ENCODE measurements around the gene ABCG1.
A peak's percentile ranks its signal among the peaks of the same experiment; 100 is the strongest.

Gene ABCG1

GRCh38 chr21:42193131-42193671, 25.7 kb upstream of the ABCG1 start:
- FAIRE-seq (no peak), DNase-seq (ENCODE audit: insufficient read length, low spot score) (no peak)
- TF ChIP-seq CTCF (IDR thresholded peaks at IDR 0.05; ENCODE audit: insufficient read depth, missing control alignments), result no peak

DNA sequence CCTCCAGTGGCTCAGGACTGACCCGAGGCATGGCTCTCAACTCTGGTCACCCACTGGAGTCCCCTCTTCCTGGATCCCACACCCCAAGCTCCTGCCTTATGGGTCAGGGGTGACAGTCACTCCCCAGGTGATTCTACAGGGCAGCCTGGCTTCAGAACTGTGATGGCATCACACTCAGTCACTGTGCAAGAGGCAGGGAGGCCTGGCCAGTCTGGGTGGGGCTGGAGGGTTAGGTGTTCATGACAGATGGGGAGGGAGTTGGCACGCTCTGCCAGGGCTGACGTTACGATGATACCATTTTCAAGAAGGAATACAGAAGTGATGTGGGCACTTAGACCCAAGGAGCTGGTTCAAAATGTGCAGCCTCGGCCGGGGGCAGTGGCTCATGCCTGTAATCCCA, 25.2 kb upstream of the ABCG1 start:
- DNase-seq (ENCODE audit: insufficient read length, low spot score) (no peak), FAIRE-seq (no peak)
- no peak for TF ChIP-seq CTCF (IDR thresholded peaks at IDR 0.05; ENCODE audit: insufficient read depth, missing control alignments)

GRCh38 chr21:42194863-42195262, 24.1 kb upstream of the ABCG1 start:
- FAIRE-seq (no peak), DNase-seq (ENCODE audit: insufficient read length, low spot score) (no peak)
- no peak for TF ChIP-seq CTCF (IDR thresholded peaks at IDR 0.05; ENCODE audit: insufficient read depth, missing control alignments)

DNA sequence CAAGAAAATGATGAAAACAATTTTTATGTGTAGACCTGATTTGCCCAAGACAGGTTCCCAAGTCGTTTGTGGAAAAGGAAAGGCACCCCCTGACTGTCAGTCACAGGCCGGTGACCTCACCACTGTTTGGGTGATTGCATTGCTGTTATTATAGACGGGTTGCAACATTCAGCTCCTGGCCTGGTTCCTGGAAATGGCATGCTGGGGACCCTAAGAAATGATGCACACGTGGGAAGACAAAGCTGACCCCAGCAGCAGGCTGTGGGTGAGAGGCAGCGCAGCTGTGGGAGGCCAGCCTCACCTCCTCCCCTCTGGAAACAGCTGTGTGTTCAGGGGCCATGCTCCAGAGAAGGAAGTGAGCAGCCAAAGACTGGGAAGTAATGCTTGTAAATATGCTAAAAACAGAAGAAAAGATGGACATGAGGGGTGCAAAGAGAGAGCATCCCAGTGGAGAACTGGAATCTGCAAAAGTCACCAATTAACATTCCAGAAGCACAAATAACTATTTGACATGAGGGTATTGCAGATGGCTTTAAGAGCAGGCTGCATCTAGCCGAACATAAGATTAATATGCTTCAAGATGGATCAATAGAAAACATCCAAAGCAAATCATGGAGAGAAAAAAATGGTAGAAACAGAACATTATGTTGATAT, 23.4 kb upstream of the ABCG1 start:
- FAIRE-seq (no peak), DNase-seq (ENCODE audit: insufficient read length, low spot score) (no peak)

GRCh38 chr21:42198929-42199867, 19.7 kb upstream of the ABCG1 start:
- FAIRE-seq, result peak; percentile 67
- DNase-seq (ENCODE audit: insufficient read length, low spot score), result no peak
- no peak for TF ChIP-seq CTCF (IDR thresholded peaks at IDR 0.05; ENCODE audit: insufficient read depth, missing control alignments)

More for the DNA sequence above, 23.4 kb upstream of the ABCG1 start:
- TF ChIP-seq CTCF (IDR thresholded peaks at IDR 0.05; ENCODE audit: insufficient read depth, missing control alignments), result no peak

GRCh38 chr21:42199868-42200463, 19.0 kb upstream of the ABCG1 start:
- FAIRE-seq (no peak), DNase-seq (ENCODE audit: insufficient read length, low spot score) (no peak)
- TF ChIP-seq CTCF (IDR thresholded peaks at IDR 0.05; ENCODE audit: insufficient read depth, missing control alignments), result no peak
